K562 (cell line): ENCODE measurements around the gene B4GALNT4. TPM values are rescaled to one million over a fixed set of nuclear protein-coding genes. Genes with fewer than 3 reads are reported as not detected.

Experiments
- ADNP ChIP-seq: fragments of 200-800 bp; sonication (Bioruptor generic); IDR thresholded peaks from 2 replicates; pipeline ENCODE4 v1.6.1; 2016; ENCODE audit warnings: missing genetic modification characterization, missing compliant biosample characterization
- CBFA2T3 ChIP-seq: fragments of 450-650 bp; IDR thresholded peaks from 2 replicates; pipeline ENCODE4 v1.6.1; 2017
- EGR1 ChIP-seq: fragments of 450-650 bp; conservative IDR thresholded peaks from 2 replicates; pipeline ENCODE4 v1.6.1; 2017; ENCODE audit warnings: mild to moderate bottlenecking
- GATAD2B ChIP-seq: fragments of 450-650 bp; IDR thresholded peaks from 2 replicates; pipeline ENCODE4 v1.6.1; 2017; ENCODE audit warnings: mild to moderate bottlenecking, borderline replicate concordance
- HDAC1 ChIP-seq, 2 experiments: fragments of 450-650 bp; IDR thresholded peaks; 2 replicates each; pipeline ENCODE4 v1.6.1; 2016 to 2017; ENCODE audit warnings: inconsistent platforms in 1 of 2, mild to moderate bottlenecking in 1 of 2, moderate library complexity in 1 of 2
- KLF10 ChIP-seq: fragments of 250-450 bp; sonication (Bioruptor Pico); IDR thresholded peaks from 2 replicates; pipeline ENCODE4 v1.6.1; 2021; ENCODE audit warnings: matching md5 sums
- POLR2B ChIP-seq: fragments of 450-650 bp; IDR thresholded peaks from 2 replicates; pipeline ENCODE4 v1.6.1; 2018; ENCODE audit warnings: low read depth; ENCODE audit not compliant: partially characterized antibody
- TAF1 ChIP-seq: IDR thresholded peaks from 2 replicates; pipeline ENCODE4 v1.6.1; 2011; ENCODE audit warnings: mild to moderate bottlenecking, low read length, moderate library complexity; ENCODE audit not compliant: insufficient read depth, control insufficient read depth, severe bottlenecking; ENCODE audit errors: extremely low read depth
- polyA plus RNA-seq, 8 experiments: library from polyadenylated mRNA; depleted of rRNA in 4 of 8; stranded (reverse) in 5 of 8; unstranded in 3 of 8; fragments of >200 nt; fragmentation: Nextera tagmentation in 2 of 8; fragmentation: Illumina TruSeq in 1 of 8; extraction: Ambion mirVana in 2 of 8; extraction: Trizol in 1 of 8; gene quantifications; 2 replicates each; pipeline versions ENCODE4 v1.2.1 to v1.2.3, GENCODE V29; 2011 to 2014; ENCODE audit warnings: inconsistent platforms in 1 of 8, missing spikeins in 1 of 8
- total RNA-seq, 7 experiments: library from RNA; depleted of rRNA in 6 of 7; stranded (reverse); fragments of >200 nt in 6 of 7; fragmentation: Illumina TruSeq in 2 of 7; extraction: Trizol in 2 of 7; gene quantifications; 2 replicates each; pipeline versions ENCODE4 v1.2.1 to v1.2.3, GENCODE V29; 2011 to 2021; ENCODE audit warnings: low replicate concordance in 1 of 7
- TF ChIP-seq, protein P1 (sequence below), 2 experiments: fragments of 450-650 bp; IDR thresholded peaks; 2 replicates each; pipeline ENCODE4 v1.6.1; 2016
- TF ChIP-seq, protein P2 (sequence below): fragments of 450-650 bp; IDR thresholded peaks from 2 replicates; pipeline ENCODE4 v1.6.1; 2016; ENCODE audit warnings: mild to moderate bottlenecking, moderate library complexity
- TF ChIP-seq, protein P3 (sequence below): sonication (generic); formaldehyde crosslinking; IDR thresholded peaks from 2 replicates; pipeline ENCODE4 v1.8.1; 2023; ENCODE audit warnings: mild to moderate bottlenecking, missing genetic modification reagents

B4GALNT4 gene
- total and polyA plus RNA-seq, 9 of the 15 experiments (the other 6 are each of a cell fraction or from before 2014, with no cell fraction given): 0.20 to 37.1 (median 10.8) TPM; not detected in 1

DNA sequence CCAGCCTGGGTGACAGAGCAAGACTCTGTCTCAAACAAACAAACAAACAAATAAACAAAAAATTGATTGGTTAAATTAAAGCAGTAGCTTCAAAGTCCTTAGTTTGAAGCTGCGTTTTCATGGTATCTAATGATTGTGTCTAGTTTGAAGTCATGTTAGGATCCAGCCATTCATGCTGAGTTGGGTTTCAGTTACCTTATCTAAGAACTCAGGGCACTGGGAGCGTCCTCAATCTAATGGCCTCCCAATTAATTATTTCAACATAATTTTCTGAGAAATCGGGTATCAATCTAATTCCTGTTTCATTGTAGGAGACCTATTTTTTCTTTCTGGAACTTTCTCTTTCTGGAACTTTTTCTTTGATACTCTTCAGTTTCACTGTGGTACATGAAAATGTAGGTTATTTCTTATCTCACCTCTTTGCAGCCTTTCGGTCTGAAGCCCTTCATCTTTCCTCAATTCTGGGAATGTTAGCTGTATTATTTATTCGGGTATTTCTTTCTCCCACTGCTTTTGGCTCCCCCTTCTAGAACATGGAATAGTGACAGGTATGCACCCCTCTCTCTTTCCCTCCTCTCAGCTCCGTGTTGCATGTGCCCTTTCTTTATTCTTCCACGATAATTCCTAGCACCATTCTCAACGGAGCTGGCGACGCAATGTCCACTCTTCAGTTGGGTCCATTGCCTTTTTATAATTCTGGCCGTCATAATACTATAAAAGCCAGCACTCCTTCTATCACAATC lies 24.3 kb upstream of the B4GALNT4 start (continued):
- TF ChIP-seq TAF1 (no peak), CBFA2T3 (no peak), HDAC1 (IDR thresholded peaks at IDR 0.05) (no peak), GATAD2B (no peak), ADNP (tag) (no peak), KLF10 (CRISPR knock-in tag) (no peak), POLR2B (no peak), EGR1 (no peak)
- TF ChIP-seq, protein P1, sequence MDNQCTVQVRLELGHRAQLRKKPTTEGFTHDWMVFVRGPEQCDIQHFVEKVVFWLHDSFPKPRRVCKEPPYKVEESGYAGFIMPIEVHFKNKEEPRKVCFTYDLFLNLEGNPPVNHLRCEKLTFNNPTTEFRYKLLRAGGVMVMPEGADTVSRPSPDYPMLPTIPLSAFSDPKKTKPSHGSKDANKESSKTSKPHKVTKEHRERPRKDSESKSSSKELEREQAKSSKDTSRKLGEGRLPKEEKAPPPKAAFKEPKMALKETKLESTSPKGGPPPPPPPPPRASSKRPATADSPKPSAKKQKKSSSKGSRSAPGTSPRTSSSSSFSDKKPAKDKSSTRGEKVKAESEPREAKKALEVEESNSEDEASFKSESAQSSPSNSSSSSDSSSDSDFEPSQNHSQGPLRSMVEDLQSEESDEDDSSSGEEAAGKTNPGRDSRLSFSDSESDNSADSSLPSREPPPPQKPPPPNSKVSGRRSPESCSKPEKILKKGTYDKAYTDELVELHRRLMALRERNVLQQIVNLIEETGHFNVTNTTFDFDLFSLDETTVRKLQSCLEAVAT (IDR thresholded peaks at IDR 0.05): 0 out of 4 replicates have a peak, but pooled peaks of 1 of the 2 experiments have one; percentile 58
- TF ChIP-seq, protein P2, sequence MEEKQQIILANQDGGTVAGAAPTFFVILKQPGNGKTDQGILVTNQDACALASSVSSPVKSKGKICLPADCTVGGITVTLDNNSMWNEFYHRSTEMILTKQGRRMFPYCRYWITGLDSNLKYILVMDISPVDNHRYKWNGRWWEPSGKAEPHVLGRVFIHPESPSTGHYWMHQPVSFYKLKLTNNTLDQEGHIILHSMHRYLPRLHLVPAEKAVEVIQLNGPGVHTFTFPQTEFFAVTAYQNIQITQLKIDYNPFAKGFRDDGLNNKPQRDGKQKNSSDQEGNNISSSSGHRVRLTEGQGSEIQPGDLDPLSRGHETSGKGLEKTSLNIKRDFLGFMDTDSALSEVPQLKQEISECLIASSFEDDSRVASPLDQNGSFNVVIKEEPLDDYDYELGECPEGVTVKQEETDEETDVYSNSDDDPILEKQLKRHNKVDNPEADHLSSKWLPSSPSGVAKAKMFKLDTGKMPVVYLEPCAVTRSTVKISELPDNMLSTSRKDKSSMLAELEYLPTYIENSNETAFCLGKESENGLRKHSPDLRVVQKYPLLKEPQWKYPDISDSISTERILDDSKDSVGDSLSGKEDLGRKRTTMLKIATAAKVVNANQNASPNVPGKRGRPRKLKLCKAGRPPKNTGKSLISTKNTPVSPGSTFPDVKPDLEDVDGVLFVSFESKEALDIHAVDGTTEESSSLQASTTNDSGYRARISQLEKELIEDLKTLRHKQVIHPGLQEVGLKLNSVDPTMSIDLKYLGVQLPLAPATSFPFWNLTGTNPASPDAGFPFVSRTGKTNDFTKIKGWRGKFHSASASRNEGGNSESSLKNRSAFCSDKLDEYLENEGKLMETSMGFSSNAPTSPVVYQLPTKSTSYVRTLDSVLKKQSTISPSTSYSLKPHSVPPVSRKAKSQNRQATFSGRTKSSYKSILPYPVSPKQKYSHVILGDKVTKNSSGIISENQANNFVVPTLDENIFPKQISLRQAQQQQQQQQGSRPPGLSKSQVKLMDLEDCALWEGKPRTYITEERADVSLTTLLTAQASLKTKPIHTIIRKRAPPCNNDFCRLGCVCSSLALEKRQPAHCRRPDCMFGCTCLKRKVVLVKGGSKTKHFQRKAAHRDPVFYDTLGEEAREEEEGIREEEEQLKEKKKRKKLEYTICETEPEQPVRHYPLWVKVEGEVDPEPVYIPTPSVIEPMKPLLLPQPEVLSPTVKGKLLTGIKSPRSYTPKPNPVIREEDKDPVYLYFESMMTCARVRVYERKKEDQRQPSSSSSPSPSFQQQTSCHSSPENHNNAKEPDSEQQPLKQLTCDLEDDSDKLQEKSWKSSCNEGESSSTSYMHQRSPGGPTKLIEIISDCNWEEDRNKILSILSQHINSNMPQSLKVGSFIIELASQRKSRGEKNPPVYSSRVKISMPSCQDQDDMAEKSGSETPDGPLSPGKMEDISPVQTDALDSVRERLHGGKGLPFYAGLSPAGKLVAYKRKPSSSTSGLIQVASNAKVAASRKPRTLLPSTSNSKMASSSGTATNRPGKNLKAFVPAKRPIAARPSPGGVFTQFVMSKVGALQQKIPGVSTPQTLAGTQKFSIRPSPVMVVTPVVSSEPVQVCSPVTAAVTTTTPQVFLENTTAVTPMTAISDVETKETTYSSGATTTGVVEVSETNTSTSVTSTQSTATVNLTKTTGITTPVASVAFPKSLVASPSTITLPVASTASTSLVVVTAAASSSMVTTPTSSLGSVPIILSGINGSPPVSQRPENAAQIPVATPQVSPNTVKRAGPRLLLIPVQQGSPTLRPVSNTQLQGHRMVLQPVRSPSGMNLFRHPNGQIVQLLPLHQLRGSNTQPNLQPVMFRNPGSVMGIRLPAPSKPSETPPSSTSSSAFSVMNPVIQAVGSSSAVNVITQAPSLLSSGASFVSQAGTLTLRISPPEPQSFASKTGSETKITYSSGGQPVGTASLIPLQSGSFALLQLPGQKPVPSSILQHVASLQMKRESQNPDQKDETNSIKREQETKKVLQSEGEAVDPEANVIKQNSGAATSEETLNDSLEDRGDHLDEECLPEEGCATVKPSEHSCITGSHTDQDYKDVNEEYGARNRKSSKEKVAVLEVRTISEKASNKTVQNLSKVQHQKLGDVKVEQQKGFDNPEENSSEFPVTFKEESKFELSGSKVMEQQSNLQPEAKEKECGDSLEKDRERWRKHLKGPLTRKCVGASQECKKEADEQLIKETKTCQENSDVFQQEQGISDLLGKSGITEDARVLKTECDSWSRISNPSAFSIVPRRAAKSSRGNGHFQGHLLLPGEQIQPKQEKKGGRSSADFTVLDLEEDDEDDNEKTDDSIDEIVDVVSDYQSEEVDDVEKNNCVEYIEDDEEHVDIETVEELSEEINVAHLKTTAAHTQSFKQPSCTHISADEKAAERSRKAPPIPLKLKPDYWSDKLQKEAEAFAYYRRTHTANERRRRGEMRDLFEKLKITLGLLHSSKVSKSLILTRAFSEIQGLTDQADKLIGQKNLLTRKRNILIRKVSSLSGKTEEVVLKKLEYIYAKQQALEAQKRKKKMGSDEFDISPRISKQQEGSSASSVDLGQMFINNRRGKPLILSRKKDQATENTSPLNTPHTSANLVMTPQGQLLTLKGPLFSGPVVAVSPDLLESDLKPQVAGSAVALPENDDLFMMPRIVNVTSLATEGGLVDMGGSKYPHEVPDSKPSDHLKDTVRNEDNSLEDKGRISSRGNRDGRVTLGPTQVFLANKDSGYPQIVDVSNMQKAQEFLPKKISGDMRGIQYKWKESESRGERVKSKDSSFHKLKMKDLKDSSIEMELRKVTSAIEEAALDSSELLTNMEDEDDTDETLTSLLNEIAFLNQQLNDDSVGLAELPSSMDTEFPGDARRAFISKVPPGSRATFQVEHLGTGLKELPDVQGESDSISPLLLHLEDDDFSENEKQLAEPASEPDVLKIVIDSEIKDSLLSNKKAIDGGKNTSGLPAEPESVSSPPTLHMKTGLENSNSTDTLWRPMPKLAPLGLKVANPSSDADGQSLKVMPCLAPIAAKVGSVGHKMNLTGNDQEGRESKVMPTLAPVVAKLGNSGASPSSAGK: peak; percentile 54
- TF ChIP-seq, protein P3, sequence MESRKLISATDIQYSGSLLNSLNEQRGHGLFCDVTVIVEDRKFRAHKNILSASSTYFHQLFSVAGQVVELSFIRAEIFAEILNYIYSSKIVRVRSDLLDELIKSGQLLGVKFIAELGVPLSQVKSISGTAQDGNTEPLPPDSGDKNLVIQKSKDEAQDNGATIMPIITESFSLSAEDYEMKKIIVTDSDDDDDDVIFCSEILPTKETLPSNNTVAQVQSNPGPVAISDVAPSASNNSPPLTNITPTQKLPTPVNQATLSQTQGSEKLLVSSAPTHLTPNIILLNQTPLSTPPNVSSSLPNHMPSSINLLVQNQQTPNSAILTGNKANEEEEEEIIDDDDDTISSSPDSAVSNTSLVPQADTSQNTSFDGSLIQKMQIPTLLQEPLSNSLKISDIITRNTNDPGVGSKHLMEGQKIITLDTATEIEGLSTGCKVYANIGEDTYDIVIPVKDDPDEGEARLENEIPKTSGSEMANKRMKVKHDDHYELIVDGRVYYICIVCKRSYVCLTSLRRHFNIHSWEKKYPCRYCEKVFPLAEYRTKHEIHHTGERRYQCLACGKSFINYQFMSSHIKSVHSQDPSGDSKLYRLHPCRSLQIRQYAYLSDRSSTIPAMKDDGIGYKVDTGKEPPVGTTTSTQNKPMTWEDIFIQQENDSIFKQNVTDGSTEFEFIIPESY (CRISPR knock-in tag): no peak
